ENCODE results near the gene LMX1A. TPM values are rescaled to one million over a fixed set of nuclear protein-coding genes. Genes with fewer than 3 reads are reported as not detected.

LMX1A gene
- total and polyA plus RNA-seq, 2 of the 13 experiments (the other 11 are each of a cell fraction or from before 2014, with no cell fraction given): 0.07 TPM; not detected in 1

GRCh38 chr1:165259236-165259635 is 97.3 kb downstream of the LMX1A start (continued):
- TF ChIP-seq PBX3 (CRISPR knock-in tag; IDR thresholded peaks at IDR 0.05; ENCODE audit: borderline replicate concordance) (no peak), TAF15 (IDR thresholded peaks at IDR 0.05; ENCODE audit: low read depth, low read length, poor library complexity, severe bottlenecking) (no peak), BORCS8-MEF2B (CRISPR knock-in tag; IDR thresholded peaks at IDR 0.05) (no peak), ATF6 (CRISPR knock-in tag; conservative IDR thresholded peaks at IDR 0.05) (no peak), ZNF337 (CRISPR knock-in tag; IDR thresholded peaks at IDR 0.05; ENCODE audit: borderline replicate concordance, low read depth) (no peak), ZFP62 (CRISPR knock-in tag; IDR thresholded peaks at IDR 0.05) (no peak), ZNF264 (CRISPR knock-in tag; IDR thresholded peaks at IDR 0.05) (no peak), ZNF335 (CRISPR knock-in tag; IDR thresholded peaks at IDR 0.05) (no peak), SRSF4 (IDR thresholded peaks at IDR 0.05; ENCODE audit: low read depth, low read length, poor library complexity, severe bottlenecking) (no peak), PAF1 (CRISPR knock-in tag; IDR thresholded peaks at IDR 0.05) (no peak), FOXO1 (CRISPR knock-in tag; IDR thresholded peaks at IDR 0.05) (0 out of 2 replicates have a peak, but pooled peaks have one; percentile 54), IKZF4 (CRISPR knock-in tag; IDR thresholded peaks at IDR 0.05; ENCODE audit: borderline replicate concordance, low read depth, not compliant biosample characterization) (no peak), CBFB (CRISPR knock-in tag; IDR thresholded peaks at IDR 0.05) (no peak), ZBTB4 (CRISPR knock-in tag; IDR thresholded peaks at IDR 0.05; ENCODE audit: borderline replicate concordance) (no peak), FOXK1 (CRISPR knock-in tag; IDR thresholded peaks at IDR 0.05; ENCODE audit: borderline replicate concordance, low read depth) (peak; percentile 48; the same call in 1 of the 2 replicates), TOE1 (CRISPR knock-in tag; IDR thresholded peaks at IDR 0.05) (no peak), CSRNP2 (CRISPR knock-in tag; conservative IDR thresholded peaks at IDR 0.05; ENCODE audit: low read depth) (no peak), TFE3 (CRISPR knock-in tag; IDR thresholded peaks at IDR 0.05) (no peak)
